ENCODE data around the gene POLE.

The POLE gene

DNA sequence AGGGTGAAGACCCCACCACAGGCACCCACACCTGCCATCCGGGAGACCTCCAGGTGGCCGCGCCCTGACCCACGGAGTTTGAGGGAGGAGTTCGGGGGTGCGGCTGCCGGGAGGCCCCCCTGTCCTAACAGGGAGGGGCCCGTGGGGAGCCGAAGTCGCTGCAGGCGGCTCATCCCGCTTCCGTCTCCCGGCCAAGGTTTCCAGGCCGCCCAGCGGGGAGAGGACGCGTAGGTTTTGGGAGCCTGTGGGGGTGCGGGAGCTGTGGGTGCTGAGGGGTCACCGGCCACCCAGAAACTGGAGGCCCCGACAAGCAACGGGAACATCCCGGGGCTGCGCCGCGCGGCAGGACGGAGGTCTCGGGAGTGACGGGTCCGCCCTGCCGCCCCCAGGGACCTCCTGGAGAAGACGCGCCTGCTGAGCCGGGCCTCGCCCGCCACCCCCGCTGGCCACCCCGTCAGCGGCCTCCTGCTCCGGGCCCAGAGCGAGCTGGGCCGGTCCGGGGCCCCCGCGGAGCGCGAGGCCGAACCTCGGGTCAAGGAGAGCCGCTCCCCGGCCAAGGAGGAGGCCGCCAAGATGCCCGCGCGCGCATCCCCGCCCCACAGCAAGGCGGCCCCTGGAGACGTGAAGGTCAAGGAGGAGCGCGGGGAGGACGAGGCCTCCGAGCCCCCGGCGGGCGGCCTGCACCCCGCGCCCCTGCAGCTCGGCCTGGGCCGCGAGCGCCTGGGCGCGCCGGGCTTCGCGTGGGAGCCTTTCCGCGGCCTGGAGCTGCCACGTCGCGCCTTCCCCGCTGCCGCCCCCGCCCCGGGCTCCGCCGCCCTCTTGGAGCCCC, 104.3 kb downstream of the POLE start:
- Histone ChIP-seq H3K9me3 (ENCODE audit: low read depth, low read length) (no peaks in the 10 kb centered on the region), H3K27ac (no peak overlapping the region), H3K36me3 (ENCODE audit: insufficient read depth, low read length) (peaks cover 6% of the 10 kb centered on the region; the same call in 1 of the 2 replicates), H3K4me3 (no peak overlapping the region), H3K9ac (ENCODE audit: insufficient read length) (no peak overlapping the region)
- DNase-seq (ENCODE audit: low read depth, low spot score), result no peak
- TF ChIP-seq EZH2 (IDR thresholded peaks at IDR 0.05), result no peak
- TF ChIP-seq POLR2AphosphoS5 (IDR thresholded peaks at IDR 0.05; ENCODE audit: borderline replicate concordance, low read depth, low read length), result no peak
- TF ChIP-seq FOXP2 (optimal IDR thresholded peaks at IDR 0.05; ENCODE audit: control extremely low read depth, extremely low read length, insufficient read depth), result no peak

DNA sequence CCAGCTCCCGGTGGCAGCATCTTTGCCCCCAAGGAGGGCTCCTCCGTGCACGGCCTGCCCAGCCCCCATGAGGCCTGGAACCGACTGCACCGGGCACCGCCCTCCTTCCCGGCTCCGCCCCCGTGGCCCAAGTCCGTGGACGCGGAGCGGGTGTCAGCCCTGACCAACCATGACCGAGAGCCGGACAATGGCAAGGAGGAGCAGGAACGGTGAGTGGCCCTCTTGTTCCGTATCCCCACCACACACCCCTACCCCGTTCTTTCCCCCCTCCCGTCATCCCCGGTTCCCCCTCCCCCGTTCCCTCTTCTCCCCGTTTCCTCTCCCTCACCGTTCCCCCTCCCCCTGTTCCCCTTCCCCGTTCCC, 105.1 kb downstream of the POLE start:
- peaks cover 9% of the 10 kb centered on the region; the same call in 1 of the 2 replicates for H3K36me3 ChIP-seq (ENCODE audit: insufficient read depth, low read length)
- TF ChIP-seq FOXP2 (optimal IDR thresholded peaks at IDR 0.05; ENCODE audit: control extremely low read depth, extremely low read length, insufficient read depth) (no peak), POLR2AphosphoS5 (IDR thresholded peaks at IDR 0.05; ENCODE audit: borderline replicate concordance, low read depth, low read length) (no peak), EZH2 (IDR thresholded peaks at IDR 0.05) (no peak)
- no peak overlapping the region for H3K4me3 ChIP-seq
- H3K9ac ChIP-seq (ENCODE audit: insufficient read length), result no peak overlapping the region
- DNase-seq (ENCODE audit: low read depth, low spot score), result no peak
- no peaks in the 10 kb centered on the region for H3K9me3 ChIP-seq (ENCODE audit: low read depth, low read length)
- no peak overlapping the region for H3K27ac ChIP-seq

DNA sequence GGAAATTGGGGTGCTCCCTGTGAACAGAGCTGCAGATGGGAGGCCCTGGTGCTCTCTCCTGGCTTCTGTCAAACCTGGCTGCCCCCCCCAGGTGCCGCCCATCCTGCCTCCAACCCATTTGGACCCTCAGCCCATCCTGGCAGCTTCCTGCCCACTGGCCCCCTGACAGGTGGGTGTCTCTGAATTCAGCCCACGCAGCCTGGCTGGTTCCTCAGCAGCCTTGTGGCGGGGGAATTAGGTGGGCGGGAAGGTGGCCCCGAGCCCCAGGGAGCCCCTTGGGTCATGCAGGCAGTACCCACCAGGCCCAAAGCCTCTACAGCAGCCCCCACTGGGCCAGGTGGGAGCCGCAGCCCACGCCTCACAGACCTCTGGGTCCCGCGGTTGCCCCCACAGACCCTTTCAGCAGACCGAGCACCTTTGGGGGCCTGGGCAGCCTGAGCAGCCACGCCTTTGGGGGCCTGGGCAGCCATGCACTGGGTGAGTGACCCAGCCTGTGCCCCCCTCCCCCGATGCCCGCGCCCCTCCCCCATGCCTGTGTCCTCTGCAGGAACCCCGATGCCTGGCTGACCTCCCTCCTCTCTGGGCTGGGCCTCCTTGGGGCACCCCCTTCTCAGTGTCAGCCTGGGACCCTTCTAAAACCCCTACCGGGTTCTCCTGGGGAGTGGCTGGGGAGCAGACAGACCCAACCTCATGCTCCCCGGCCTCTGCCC, 105.6 kb downstream of the POLE start:
- Histone ChIP-seq H3K36me3 (ENCODE audit: insufficient read depth, low read length) (peaks cover 9% of the 10 kb centered on the region; the same call in 1 of the 2 replicates), H3K27ac (no peak overlapping the region), H3K4me3 (no peak overlapping the region), H3K9me3 (ENCODE audit: low read depth, low read length) (no peaks in the 10 kb centered on the region), H3K9ac (ENCODE audit: insufficient read length) (no peak overlapping the region)
- TF ChIP-seq EZH2 (IDR thresholded peaks at IDR 0.05), result no peak
- no peak for TF ChIP-seq POLR2AphosphoS5 (IDR thresholded peaks at IDR 0.05; ENCODE audit: borderline replicate concordance, low read depth, low read length)
- no peak for TF ChIP-seq FOXP2 (optimal IDR thresholded peaks at IDR 0.05; ENCODE audit: control extremely low read depth, extremely low read length, insufficient read depth)
- no peak for DNase-seq (ENCODE audit: low read depth, low spot score)

DNA sequence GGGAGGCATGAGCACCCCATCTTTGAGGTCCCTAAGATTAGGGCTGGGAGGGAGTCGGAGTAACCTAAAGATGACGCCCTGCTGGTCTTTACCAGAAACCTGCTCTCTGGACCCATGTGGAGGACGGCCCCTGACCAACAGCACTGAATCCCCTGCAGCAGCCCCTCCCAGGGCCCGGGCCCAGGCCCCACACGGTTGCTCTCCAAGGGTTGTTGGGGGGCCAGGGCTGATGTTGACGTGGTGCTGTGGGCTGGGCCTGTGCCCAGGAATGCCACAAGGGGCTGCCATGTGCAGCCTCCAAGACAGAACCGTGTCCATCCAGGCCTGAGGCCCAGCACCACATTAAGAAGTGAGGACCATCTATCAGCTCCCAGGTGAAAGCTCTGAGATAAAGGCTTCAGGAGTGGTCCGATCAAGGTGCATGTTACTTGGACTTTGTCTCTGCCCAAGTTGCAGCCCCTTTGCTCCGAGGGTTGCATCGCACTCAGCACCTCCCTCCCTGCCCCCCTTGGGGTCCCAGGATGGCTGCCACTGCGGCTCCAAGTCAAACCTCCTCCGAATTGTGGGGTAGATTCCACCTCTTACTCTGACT, 106.3 kb downstream of the POLE start:
- no peak overlapping the region for H3K9ac ChIP-seq (ENCODE audit: insufficient read length)
- H3K36me3 ChIP-seq (ENCODE audit: insufficient read depth, low read length), result peaks cover 9% of the 10 kb centered on the region; the same call in 1 of the 2 replicates
- no peaks in the 10 kb centered on the region for H3K9me3 ChIP-seq (ENCODE audit: low read depth, low read length)
- TF ChIP-seq FOXP2 (optimal IDR thresholded peaks at IDR 0.05; ENCODE audit: control extremely low read depth, extremely low read length, insufficient read depth), result no peak
- TF ChIP-seq EZH2 (IDR thresholded peaks at IDR 0.05), result no peak
- no peak for TF ChIP-seq POLR2AphosphoS5 (IDR thresholded peaks at IDR 0.05; ENCODE audit: borderline replicate concordance, low read depth, low read length)
- no peak overlapping the region for H3K27ac ChIP-seq
- no peak for DNase-seq (ENCODE audit: low read depth, low spot score)
- H3K4me3 ChIP-seq, result no peak overlapping the region

DNA sequence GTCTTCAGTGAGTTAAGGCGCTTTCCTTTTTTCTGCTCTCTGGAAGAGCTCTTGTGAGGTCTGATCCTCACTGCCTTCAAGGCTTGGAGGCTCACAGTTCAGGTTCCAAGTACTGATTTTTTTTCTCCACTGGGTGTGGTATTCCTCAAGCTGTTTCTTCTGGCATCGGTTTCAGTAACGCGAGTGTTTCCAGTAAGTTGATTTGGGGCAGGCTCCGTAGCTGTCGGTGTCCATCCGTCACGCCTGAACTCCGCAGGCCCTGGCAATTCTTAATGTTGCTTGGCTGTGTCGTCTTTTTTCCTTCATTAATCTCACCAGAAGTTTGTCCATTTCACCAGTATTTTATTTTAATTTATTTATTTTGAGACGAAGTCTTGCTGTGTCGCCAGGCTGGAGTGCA, 107.4 kb downstream of the POLE start:
- Histone ChIP-seq H3K9me3 (ENCODE audit: low read depth, low read length) (no peaks in the 10 kb centered on the region), H3K9ac (ENCODE audit: insufficient read length) (no peak overlapping the region), H3K36me3 (ENCODE audit: insufficient read depth, low read length) (peaks cover 9% of the 10 kb centered on the region; the same call in 1 of the 2 replicates), H3K4me3 (no peak overlapping the region), H3K27ac (no peak overlapping the region)
- DNase-seq (ENCODE audit: low read depth, low spot score), result no peak
- TF ChIP-seq EZH2 (IDR thresholded peaks at IDR 0.05) (no peak), FOXP2 (optimal IDR thresholded peaks at IDR 0.05; ENCODE audit: control extremely low read depth, extremely low read length, insufficient read depth) (no peak)

DNA sequence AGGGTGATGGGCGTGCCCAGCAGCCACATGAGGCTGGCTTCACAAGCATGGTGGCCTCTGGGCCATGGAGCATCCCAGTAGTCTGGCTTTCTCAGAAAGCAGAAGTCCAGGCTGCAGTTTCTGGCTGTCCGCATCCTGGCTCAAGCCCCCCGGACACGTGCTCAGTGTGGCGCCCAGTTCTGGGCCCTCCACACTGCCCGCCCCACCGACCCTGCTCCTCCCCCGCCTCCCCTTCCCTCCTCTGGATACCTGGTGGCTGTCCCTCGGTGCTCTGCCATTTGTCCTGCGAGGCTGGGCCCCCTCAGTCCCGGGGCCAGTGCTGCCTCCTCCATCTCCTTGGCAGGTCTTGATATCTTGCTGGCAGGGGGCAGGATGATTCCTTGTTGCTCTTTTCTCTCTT, 108.3 kb downstream of the POLE start:
- TF ChIP-seq FOXP2 (optimal IDR thresholded peaks at IDR 0.05; ENCODE audit: control extremely low read depth, extremely low read length, insufficient read depth), result no peak
- no peak for TF ChIP-seq EZH2 (IDR thresholded peaks at IDR 0.05)
- TF ChIP-seq POLR2AphosphoS5 (IDR thresholded peaks at IDR 0.05; ENCODE audit: borderline replicate concordance, low read depth, low read length), result no peak
- no peak for DNase-seq (ENCODE audit: low read depth, low spot score)
- Histone ChIP-seq H3K36me3 (ENCODE audit: insufficient read depth, low read length) (peaks cover 9% of the 10 kb centered on the region; the same call in 1 of the 2 replicates), H3K9me3 (ENCODE audit: low read depth, low read length) (no peaks in the 10 kb centered on the region), H3K27ac (no peak overlapping the region), H3K4me3 (no peak overlapping the region), H3K9ac (ENCODE audit: insufficient read length) (no peak overlapping the region)

DNA sequence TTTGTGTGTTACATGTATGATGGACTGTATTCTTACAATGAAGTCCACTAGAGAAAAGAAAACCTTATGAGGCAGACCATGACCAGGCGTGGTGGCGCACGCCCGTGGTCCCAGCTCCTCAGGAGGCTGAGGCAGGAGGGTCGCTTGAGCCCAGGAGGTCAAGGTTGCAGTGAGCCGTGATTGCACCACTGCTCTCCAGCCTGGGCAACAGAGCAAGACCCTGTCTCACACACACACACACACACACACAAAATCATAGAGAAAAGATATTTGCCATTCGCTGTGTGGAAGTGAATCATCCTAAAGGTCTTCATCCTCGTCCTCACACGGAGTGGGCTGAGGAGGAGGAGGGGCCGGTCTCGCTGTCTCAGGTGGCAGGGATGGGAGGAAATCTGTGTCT, 109.0 kb downstream of the POLE start:
- TF ChIP-seq FOXP2 (optimal IDR thresholded peaks at IDR 0.05; ENCODE audit: control extremely low read depth, extremely low read length, insufficient read depth) (no peak), POLR2AphosphoS5 (IDR thresholded peaks at IDR 0.05; ENCODE audit: borderline replicate concordance, low read depth, low read length) (0 out of 2 replicates have a peak, but pooled peaks have one; percentile 20)
- H3K36me3 ChIP-seq (ENCODE audit: insufficient read depth, low read length), result peaks cover 9% of the 10 kb centered on the region; the same call in 1 of the 2 replicates
- no peak for DNase-seq (ENCODE audit: low read depth, low spot score)
- H3K27ac ChIP-seq, result no peak overlapping the region
- no peak overlapping the region for H3K9ac ChIP-seq (ENCODE audit: insufficient read length)
- no peaks in the 10 kb centered on the region for H3K9me3 ChIP-seq (ENCODE audit: low read depth, low read length)
- no peak overlapping the region for H3K4me3 ChIP-seq

All from SK-N-MC (cell line).